Activated B cell treated with CpG ODN at 0.5 μM for 24 hours (primary cell): Measurements from ENCODE around the gene SHH. TPM values are rescaled to one million over a fixed set of nuclear protein-coding genes. Genes with fewer than 3 reads are reported as not detected.

Experiments
- ATAC-seq: fragments of 200-7000 bp; cut with Tn5 transposase; one replicate; pipeline ENCODE4 v1.10.0; 2021; ENCODE audit warnings: low read depth, mild to moderate bottlenecking, moderate library complexity
- CTCF ChIA-PET: fragments of 350-600 bp; sonication (Branson Sonifier 250); formaldehyde crosslinking; loops from one replicate; lab custom pipeline; 2021; ENCODE audit warnings: antibody characterized with exemption; lab: Charles Lee
- POLR2A ChIA-PET: fragments of 350-600 bp; sonication (Branson Sonifier 250); formaldehyde crosslinking; loops from one replicate; lab custom pipeline; 2021; ENCODE audit warnings: antibody characterized with exemption; lab: Charles Lee
- DNase-seq: peaks from one replicate; pipeline ENCODE4 v3.0.0; 2022
- H3K27ac Mint-ChIP-seq: one replicate; pipeline ENCODE4 v1.8.0; 2020; ENCODE audit warnings: mixed read lengths
- H3K27me3 Mint-ChIP-seq: one replicate; pipeline ENCODE4 v1.8.0; 2021; ENCODE audit warnings: mixed read lengths
- H3K36me3 Mint-ChIP-seq: one replicate; pipeline ENCODE4 v1.8.0; 2021; ENCODE audit warnings: low read depth, mixed read lengths
- H3K4me1 Mint-ChIP-seq: one replicate; pipeline ENCODE4 v1.8.0; 2021; ENCODE audit warnings: mixed read lengths
- H3K4me3 Mint-ChIP-seq: one replicate; pipeline ENCODE4 v1.8.0; 2020; ENCODE audit warnings: mild to moderate bottlenecking, mixed read lengths
- H3K9me3 Mint-ChIP-seq: one replicate; pipeline ENCODE4 v1.8.0; 2020; ENCODE audit warnings: mixed read lengths
- intact Hi-C: fragments of 100-400 bp; cut with micrococcal nuclease; formaldehyde crosslinking; loops from one replicate; pipeline ENCODE4 v1.15.1; 2024
- total RNA-seq: library from RNA; stranded (reverse); gene quantifications from 2 replicates; pipeline ENCODE4 v1.2.3, GENCODE V29; 2022
- TF ChIP-seq, protein P1 (sequence below): fragments of 200-600 bp; IDR thresholded peaks from one replicate; pipeline ENCODE4 v1.8.0; 2022; ENCODE audit warnings: antibody characterized with exemption, mild to moderate bottlenecking

SHH gene
- total RNA-seq, 1 donor from 2014 or later = not detected

GRCh38 chr7:155811560-155811894, 736 bp downstream of the SHH start:
- no peak for DNase-seq
- Mint-ChIP-seq H3K9me3 (no peaks in the 10 kb centered on the region), H3K36me3 (no peaks in the 10 kb centered on the region), H3K4me3 (no peak overlapping the region), H3K27ac (no peak overlapping the region), H3K27me3 (peaks cover 66% of the 10 kb centered on the region), H3K4me1 (peaks cover 18% of the 10 kb centered on the region)
- TF ChIP-seq, protein P1, sequence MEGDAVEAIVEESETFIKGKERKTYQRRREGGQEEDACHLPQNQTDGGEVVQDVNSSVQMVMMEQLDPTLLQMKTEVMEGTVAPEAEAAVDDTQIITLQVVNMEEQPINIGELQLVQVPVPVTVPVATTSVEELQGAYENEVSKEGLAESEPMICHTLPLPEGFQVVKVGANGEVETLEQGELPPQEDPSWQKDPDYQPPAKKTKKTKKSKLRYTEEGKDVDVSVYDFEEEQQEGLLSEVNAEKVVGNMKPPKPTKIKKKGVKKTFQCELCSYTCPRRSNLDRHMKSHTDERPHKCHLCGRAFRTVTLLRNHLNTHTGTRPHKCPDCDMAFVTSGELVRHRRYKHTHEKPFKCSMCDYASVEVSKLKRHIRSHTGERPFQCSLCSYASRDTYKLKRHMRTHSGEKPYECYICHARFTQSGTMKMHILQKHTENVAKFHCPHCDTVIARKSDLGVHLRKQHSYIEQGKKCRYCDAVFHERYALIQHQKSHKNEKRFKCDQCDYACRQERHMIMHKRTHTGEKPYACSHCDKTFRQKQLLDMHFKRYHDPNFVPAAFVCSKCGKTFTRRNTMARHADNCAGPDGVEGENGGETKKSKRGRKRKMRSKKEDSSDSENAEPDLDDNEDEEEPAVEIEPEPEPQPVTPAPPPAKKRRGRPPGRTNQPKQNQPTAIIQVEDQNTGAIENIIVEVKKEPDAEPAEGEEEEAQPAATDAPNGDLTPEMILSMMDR = no peak
- CTCF ChIA-PET = no interaction called here
- no peak for ATAC-seq
- intact Hi-C loops = loop anchor here (5.0 kb wide), 1 partner anchor 1211 kb away; no protein-coding TSS in a partner anchor
- POLR2A ChIA-PET = interaction anchor here (0.6 kb wide), 1 partner anchor 383 kb away, joined by 4 read pairs; no protein-coding TSS in a partner anchor

GRCh38 chr7:155810770-155811559, 1.3 kb downstream of the SHH start:
- intact Hi-C loops = loop anchor here (5.0 kb wide), 1 partner anchor 1211 kb away; no protein-coding TSS in a partner anchor
- H3K36me3 Mint-ChIP-seq = no peaks in the 10 kb centered on the region
- no peaks in the 10 kb centered on the region for H3K9me3 Mint-ChIP-seq
- POLR2A ChIA-PET = interaction anchor here (0.6 kb wide), 1 partner anchor 383 kb away, joined by 4 read pairs; no protein-coding TSS in a partner anchor
- H3K4me3 Mint-ChIP-seq = no peak overlapping the region
- H3K4me1 Mint-ChIP-seq = peaks cover 22% of the 10 kb centered on the region
- no peak for ATAC-seq
- TF ChIP-seq, protein P1 = no peak
- peaks cover 70% of the 10 kb centered on the region for H3K27me3 Mint-ChIP-seq
- no peak for DNase-seq
- H3K27ac Mint-ChIP-seq = no peak overlapping the region
- CTCF ChIA-PET = no interaction called here

DNA sequence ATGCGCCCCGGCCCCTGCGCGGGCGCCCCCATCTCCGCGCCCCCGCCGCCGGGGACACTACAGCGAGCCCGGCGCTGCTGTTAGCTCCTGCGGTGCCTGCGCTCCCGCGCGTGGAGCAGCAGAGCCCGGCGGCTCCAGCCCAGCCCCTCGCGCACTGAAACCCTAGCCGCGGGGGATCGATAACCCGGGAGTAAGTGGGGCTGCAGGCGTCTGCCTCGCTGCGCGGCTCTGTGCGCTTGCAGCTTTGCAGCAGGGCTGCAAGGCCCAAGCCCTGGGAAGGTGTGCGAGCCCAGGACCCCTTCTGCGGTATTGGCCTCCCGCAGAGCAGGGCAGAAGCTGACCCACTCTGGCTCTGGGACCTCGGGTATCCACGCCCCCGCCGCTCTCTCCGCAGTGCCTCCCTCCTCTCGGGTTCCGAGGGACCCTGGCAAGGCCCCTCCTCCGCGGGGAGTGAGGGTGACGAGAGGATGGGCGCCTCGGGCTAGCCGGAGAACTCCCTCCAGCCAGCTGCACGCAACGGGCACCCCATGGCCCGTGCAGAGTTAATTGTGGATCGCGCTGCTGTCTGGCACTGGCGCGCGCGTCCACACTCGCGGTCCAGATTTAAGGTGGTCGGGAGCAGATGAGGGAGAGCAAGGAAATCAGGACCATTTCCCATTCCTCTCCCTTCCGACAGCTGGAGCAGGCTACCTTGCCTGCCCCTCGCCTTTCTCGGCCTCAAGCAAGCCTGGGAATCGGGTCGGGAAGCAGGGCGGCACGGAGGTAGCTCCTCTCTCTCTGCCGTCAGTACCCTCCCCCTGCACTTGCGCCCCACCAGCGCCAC, 2.1 kb downstream of the SHH start:
- Mint-ChIP-seq H3K4me3 (no peak overlapping the region), H3K4me1 (peaks cover 21% of the 10 kb centered on the region), H3K36me3 (no peaks in the 10 kb centered on the region), H3K9me3 (no peaks in the 10 kb centered on the region), H3K27me3 (peaks cover 67% of the 10 kb centered on the region), H3K27ac (no peak overlapping the region)
- ATAC-seq (no peak), DNase-seq (no peak)
- POLR2A ChIA-PET = no interaction called here
- CTCF ChIA-PET = no interaction called here
- TF ChIP-seq, protein P1 = no peak
- intact Hi-C loops = loop anchor here (5.0 kb wide), 5 partner anchors 298 to 1212 kb away; partner anchors contain the start of gene EN2

DNA sequence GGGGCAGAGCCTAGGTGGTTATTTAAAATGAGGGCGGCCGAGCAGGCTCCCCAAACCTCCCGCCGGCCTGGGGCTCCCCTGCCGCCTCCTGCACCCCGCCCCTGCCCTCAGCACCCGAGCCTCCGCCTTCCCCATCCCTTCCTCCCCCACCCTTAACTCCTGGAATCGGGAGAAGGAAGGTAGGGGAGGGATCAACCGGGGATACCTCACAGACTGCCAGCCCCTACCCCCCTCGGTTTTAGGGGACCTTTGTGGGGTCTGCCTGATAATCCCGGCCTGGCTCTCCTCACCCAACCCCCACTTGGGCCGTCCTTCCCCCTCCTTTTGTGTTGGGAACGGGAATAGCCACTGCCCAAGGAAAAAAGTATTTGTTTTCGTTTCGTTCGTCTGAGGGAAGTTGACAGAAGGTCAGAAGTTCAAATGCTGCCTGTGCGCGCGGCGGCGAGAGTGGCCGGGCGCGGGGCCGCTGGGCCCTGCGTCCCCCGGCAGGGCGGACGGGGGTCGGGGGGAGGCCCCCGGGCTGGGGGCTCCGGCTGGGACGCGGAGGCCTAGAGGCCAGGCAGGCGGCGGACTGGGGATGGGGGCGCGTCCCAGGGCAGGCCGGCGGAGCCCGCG, 2.8 kb downstream of the SHH start:
- H3K36me3 Mint-ChIP-seq = no peaks in the 10 kb centered on the region
- peaks cover 24% of the 10 kb centered on the region for H3K4me1 Mint-ChIP-seq
- H3K27ac Mint-ChIP-seq = no peak overlapping the region
- no peaks in the 10 kb centered on the region for H3K9me3 Mint-ChIP-seq
- intact Hi-C loops = loop anchor here (5.0 kb wide), 4 partner anchors 297 to 1193 kb away; partner anchors contain the start of gene EN2
- peaks cover 66% of the 10 kb centered on the region for H3K27me3 Mint-ChIP-seq
- ChIA-PET CTCF (no interaction called here), POLR2A (no interaction called here)
- ATAC-seq (no peak), DNase-seq (no peak)
- no peak overlapping the region for H3K4me3 Mint-ChIP-seq
- TF ChIP-seq, protein P1 = no peak
